ENCODE measurements around the gene HMOX2. TPM values are rescaled to one million over a fixed set of nuclear protein-coding genes. Genes with fewer than 3 reads are reported as not detected.

The HMOX2 gene
- total RNA-seq, 1 donor from 2014 or later, result 46.6 TPM

GRCh38 chr16:4505356-4506147 lies 29.4 kb downstream of the HMOX2 start:
- peak; percentile 72 for ATAC-seq

- peak; percentile 64 for ATAC-seq
Observed at GRCh38 chr16:4506450-4506849, 30.3 kb downstream of the HMOX2 start.

- ATAC-seq, result no peak
Observed at GRCh38 chr16:4507588-4508345, 31.6 kb downstream of the HMOX2 start.

- ATAC-seq, result no peak
Observed at GRCh38 chr16:4508806-4509205, 32.6 kb downstream of the HMOX2 start.

GRCh38 chr16:4509420-4509819 lies 33.2 kb downstream of the HMOX2 start:
- ATAC-seq, result no peak

- no peak for ATAC-seq
Observed at GRCh38 chr16:4510131-4510530, 33.9 kb downstream of the HMOX2 start.

- peak; percentile 15 for ATAC-seq
Observed at GRCh38 chr16:4510747-4511426, 34.7 kb downstream of the HMOX2 start.

GRCh38 chr16:4511441-4512082 lies 35.4 kb downstream of the HMOX2 start:
- peak; percentile 74 for ATAC-seq

GRCh38 chr16:4512473-4512872 lies 36.3 kb downstream of the HMOX2 start:
- no peak for ATAC-seq

- no peak for ATAC-seq
Observed at GRCh38 chr16:4513086-4513860, 37.1 kb downstream of the HMOX2 start.

GRCh38 chr16:4513881-4514280 lies 37.7 kb downstream of the HMOX2 start:
- ATAC-seq, result no peak

- ATAC-seq, result no peak
Observed at GRCh38 chr16:4514606-4515005, 38.4 kb downstream of the HMOX2 start.

- no peak for ATAC-seq
Observed at GRCh38 chr16:4515611-4516233, 39.5 kb downstream of the HMOX2 start.

GRCh38 chr16:4517812-4518680 lies 41.8 kb downstream of the HMOX2 start:
- peak; percentile 41 for ATAC-seq

- ATAC-seq, result no peak
Observed at GRCh38 chr16:4519274-4520058, 43.3 kb downstream of the HMOX2 start.

GRCh38 chr16:4520913-4521312 lies 44.7 kb downstream of the HMOX2 start:
- no peak for ATAC-seq

GRCh38 chr16:4522051-4522581 lies 45.9 kb downstream of the HMOX2 start:
- ATAC-seq, result no peak

- no peak for ATAC-seq
Observed at GRCh38 chr16:4523686-4524085, 47.5 kb downstream of the HMOX2 start.

GRCh38 chr16:4524571-4524970 lies 48.4 kb downstream of the HMOX2 start:
- no peak for ATAC-seq

Data from esophagus mucosa (tissue), 1 donor.